ENCODE results near the gene PLXNA2. TPM values are rescaled to one million over a fixed set of nuclear protein-coding genes. Genes with fewer than 3 reads are reported as not detected.

PLXNA2 gene
- total RNA-seq, 4 donors from 2014 or later = 19.8 to 41.6 (median 27.9) TPM

DNA sequence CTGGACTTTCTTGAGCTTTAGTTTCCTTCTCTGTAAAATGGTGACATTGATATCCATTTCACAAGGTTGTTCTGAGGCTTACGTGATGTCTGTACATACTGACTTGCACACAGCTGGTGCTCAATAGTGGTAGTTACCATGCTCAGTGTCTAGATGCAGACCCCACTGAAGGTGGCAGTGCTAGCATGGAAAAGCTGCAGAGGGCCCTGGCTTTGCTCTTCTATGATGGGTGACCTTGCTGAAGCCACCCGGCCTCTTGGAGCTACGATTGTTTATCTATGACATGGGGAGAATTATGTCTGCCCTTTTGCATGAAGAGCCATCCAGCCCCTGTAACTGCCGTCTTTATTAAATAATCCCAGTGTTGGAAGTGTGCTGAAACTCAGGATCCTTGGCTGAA is 131.8 kb downstream of the PLXNA2 start:
- Histone ChIP-seq H3K9me3 (no peaks in the 10 kb centered on the region), H3K27ac (replicated peaks in 1 of 4) (no peak overlapping the region), H3K4me3 (no peak overlapping the region), H3K4me1 (peaks cover 11 to 33% (median 30%) of the 10 kb centered on the region in 4 donors), H3K36me3 (peaks cover 0 to 9% (median 0%) of the 10 kb centered on the region in 4 donors), H3K27me3 (no peaks in the 10 kb centered on the region)
- DNase-seq (ENCODE audit: extremely low spot score) = no peak
- intact Hi-C loops (cut with DNase I) = no loop called here
- TF ChIP-seq POLR2A (IDR thresholded peaks at IDR 0.05; ENCODE audit: low read depth) = no peak
- TF ChIP-seq, protein P1, sequence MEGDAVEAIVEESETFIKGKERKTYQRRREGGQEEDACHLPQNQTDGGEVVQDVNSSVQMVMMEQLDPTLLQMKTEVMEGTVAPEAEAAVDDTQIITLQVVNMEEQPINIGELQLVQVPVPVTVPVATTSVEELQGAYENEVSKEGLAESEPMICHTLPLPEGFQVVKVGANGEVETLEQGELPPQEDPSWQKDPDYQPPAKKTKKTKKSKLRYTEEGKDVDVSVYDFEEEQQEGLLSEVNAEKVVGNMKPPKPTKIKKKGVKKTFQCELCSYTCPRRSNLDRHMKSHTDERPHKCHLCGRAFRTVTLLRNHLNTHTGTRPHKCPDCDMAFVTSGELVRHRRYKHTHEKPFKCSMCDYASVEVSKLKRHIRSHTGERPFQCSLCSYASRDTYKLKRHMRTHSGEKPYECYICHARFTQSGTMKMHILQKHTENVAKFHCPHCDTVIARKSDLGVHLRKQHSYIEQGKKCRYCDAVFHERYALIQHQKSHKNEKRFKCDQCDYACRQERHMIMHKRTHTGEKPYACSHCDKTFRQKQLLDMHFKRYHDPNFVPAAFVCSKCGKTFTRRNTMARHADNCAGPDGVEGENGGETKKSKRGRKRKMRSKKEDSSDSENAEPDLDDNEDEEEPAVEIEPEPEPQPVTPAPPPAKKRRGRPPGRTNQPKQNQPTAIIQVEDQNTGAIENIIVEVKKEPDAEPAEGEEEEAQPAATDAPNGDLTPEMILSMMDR (IDR thresholded peaks at IDR 0.05) = no peak
- no peak for TF ChIP-seq EP300 (IDR thresholded peaks at IDR 0.05)
- TF ChIP-seq POLR2AphosphoS5 (IDR thresholded peaks at IDR 0.05) = no peak
- 83% methylated on average over 4 of the region's 4 CpGs for WGBS

DNA sequence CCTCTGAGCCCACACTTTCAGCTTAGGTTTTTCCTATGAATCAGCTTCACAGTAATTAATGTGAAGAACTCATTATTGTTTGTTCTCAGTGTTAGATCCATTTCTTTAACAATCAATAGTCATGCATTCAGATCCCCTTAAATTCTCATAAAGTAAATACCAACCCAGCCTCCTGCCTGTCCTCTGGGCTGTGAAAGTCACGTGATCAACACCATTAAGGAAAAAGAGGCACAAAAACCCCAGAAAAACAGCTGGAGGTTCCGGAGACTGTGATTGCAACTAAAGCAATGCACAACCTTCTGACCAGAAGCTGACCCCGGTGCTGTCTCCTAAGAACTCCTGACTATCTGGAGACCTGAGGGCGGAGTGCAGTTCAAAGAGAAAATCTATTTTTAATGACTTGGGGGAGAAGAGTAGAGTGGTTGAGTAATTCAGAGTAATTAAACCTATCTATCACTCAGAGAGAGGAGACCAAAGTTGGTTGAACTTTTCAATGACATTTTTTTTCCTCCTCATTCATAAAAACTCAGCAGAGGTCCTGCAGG is 132.5 kb downstream of the PLXNA2 start:
- no peak overlapping the region for H3K4me3 ChIP-seq
- H3K36me3 ChIP-seq = peaks cover 0 to 7% (median 0%) of the 10 kb centered on the region in 4 donors
- intact Hi-C loops (cut with DNase I) = no loop called here
- H3K27ac ChIP-seq (replicated peaks in 1 of 4) = no peak overlapping the region
- no peaks in the 10 kb centered on the region for H3K27me3 ChIP-seq
- H3K4me1 ChIP-seq = peaks cover 5 to 33% (median 30%) of the 10 kb centered on the region in 4 donors
- WGBS = 88% methylated on average over 4 of the region's 4 CpGs
- H3K9me3 ChIP-seq = no peaks in the 10 kb centered on the region
- DNase-seq (ENCODE audit: extremely low spot score) = no peak
- TF ChIP-seq POLR2AphosphoS5 (IDR thresholded peaks at IDR 0.05) (no peak), POLR2A (IDR thresholded peaks at IDR 0.05; ENCODE audit: low read depth) (no peak), EP300 (IDR thresholded peaks at IDR 0.05) (no peak)
- TF ChIP-seq, protein P1 (IDR thresholded peaks at IDR 0.05) = no peak

DNA sequence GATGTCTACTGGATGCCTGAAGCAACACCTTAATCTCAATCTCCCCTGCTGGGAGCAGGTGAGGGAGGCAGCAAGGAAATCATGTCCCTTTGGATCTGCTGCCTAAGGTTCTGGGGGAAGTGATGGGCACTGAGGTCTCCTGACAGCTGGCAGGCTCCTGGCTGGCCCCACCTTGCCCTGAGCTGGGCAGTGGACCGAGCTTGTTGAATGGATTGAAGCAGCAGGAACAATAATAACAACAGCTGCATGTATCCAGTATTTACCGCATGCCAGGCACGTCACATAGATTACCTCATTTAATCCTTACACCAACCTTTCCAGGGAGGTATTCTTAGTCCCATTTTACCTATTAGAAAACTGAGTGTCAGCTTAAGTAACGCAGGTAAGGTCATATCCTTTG is 133.9 kb downstream of the PLXNA2 start:
- peaks cover 0 to 7% (median 0%) of the 10 kb centered on the region in 4 donors for H3K36me3 ChIP-seq
- 85% methylated on average over 4 of the region's 4 CpGs for WGBS
- no peak overlapping the region for H3K27ac ChIP-seq (replicated peaks in 1 of 4)
- peaks cover 0 to 36% (median 32%) of the 10 kb centered on the region in 4 donors for H3K4me1 ChIP-seq
- no peaks in the 10 kb centered on the region for H3K9me3 ChIP-seq
- DNase-seq (ENCODE audit: extremely low spot score) = no peak
- H3K27me3 ChIP-seq = no peaks in the 10 kb centered on the region
- intact Hi-C loops (cut with DNase I) = no loop called here
- H3K4me3 ChIP-seq = no peak overlapping the region
- no peak for TF ChIP-seq EP300 (IDR thresholded peaks at IDR 0.05)
- TF ChIP-seq POLR2AphosphoS5 (IDR thresholded peaks at IDR 0.05) = no peak
- TF ChIP-seq, protein P1 (IDR thresholded peaks at IDR 0.05) = no peak
- no peak for TF ChIP-seq POLR2A (IDR thresholded peaks at IDR 0.05; ENCODE audit: low read depth)

DNA sequence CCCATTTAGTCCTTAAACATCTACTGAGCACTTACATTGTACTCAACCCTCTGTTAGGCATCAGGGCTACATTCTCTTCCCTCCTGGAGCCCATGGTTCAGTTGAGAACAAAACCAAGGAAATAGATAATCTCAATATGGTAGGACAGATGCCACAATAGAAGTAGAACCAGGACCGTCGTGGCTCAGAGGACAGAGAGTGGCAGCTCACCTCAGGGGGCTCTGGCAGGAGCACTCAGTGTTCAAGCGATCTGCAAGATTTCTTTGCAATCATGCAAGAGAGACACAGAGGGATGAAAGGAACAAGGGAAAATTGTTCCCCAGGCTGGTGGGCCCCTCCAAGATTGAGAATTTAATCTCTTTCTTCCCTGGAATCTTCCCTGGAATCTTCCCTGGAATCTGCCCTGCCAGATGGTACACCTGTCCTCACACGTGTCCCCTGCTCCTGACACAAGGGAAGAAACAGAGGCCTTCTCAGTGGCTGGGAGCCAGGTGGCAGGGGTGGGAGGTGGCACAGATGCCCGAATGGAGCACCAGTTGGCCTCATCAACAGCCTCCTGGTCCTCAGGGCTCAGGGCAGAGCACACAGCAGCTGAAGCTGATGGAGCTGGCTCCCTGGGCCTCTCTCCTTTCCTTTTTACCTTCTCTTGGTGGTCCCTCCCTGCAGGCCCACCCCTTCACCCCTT is 135.4 kb downstream of the PLXNA2 start:
- DNase-seq (ENCODE audit: extremely low spot score) = no peak
- Histone ChIP-seq H3K36me3 (peaks cover 0 to under 1% (median 0%) of the 10 kb centered on the region in 4 donors), H3K9me3 (no peaks in the 10 kb centered on the region), H3K4me1 (peaks cover 0 to 36% (median 34%) of the 10 kb centered on the region in 4 donors), H3K27me3 (no peaks in the 10 kb centered on the region), H3K4me3 (no peak overlapping the region), H3K27ac (replicated peaks in 1 of 4) (peak overlapping the region in 3 of 4 donors; percentile 58 to 68 (median 64))
- TF ChIP-seq, protein P1 (IDR thresholded peaks at IDR 0.05) = no peak
- TF ChIP-seq POLR2A (IDR thresholded peaks at IDR 0.05; ENCODE audit: low read depth) (no peak), EP300 (IDR thresholded peaks at IDR 0.05) (no peak), POLR2AphosphoS5 (IDR thresholded peaks at IDR 0.05) (no peak)
- 90% methylated on average over 5 of the region's 5 CpGs for WGBS
- intact Hi-C loops (cut with DNase I) = no loop called here
